ENCODE results near the gene ERGIC1.

ERGIC1 gene

GRCh38 chr5:172999372-172999973 lies 165.4 kb downstream of the ERGIC1 start:
- no peak for DNase-seq

- DNase-seq, result no peak
These were observed 165.9 kb downstream of the ERGIC1 start for GRCh38 chr5:172999974-173000373.

- no peak for DNase-seq
These were observed 167.3 kb downstream of the ERGIC1 start for GRCh38 chr5:173001229-173001841.

Measured in stimulated activated CD4-positive, alpha-beta T cell treated with anti-CD3 and anti-CD28 coated beads, Interleukin-4, amount 100 ng/mL, for 1 hour (primary cell).